Fibroblast of lung (primary cell): ENCODE results near the gene UBE2B.

Experiments used
- CTCF ChIP-seq, 2 donors: IDR thresholded peaks in 1 of 2; conservative IDR thresholded peaks in 1 of 2; 1 replicate in 1 of 2; 2 replicates in 1 of 2; pipeline ENCODE4 v1.5.1; 2011 to 2012; ENCODE audit warnings: low read length in 2 of 2, control low read depth in 1 of 2, inconsistent platforms in 1 of 2, low read depth in 1 of 2, mild to moderate bottlenecking in 1 of 2
- EZH2 ChIP-seq: IDR thresholded peaks from 2 replicates; pipeline ENCODE4 v1.5.1; 2012; ENCODE audit warnings: low read length, control low read depth, mild to moderate bottlenecking; ENCODE audit errors: missing control alignments

- TF ChIP-seq CTCF (conservative IDR thresholded peaks at IDR 0.05 in 1 of 2, IDR thresholded peaks at IDR 0.05 in 1 of 2; ENCODE audit: low read depth in 1 of 2, low read length in 2 of 2), result no peak
- no peak for TF ChIP-seq EZH2
Measured at GRCh38 chr5:134435560-134435959, 64.2 kb downstream of the UBE2B start.
